GM23338 (cell line): Measurements from ENCODE around the gene FBLN5. TPM values are rescaled to one million over a fixed set of nuclear protein-coding genes. Genes with fewer than 3 reads are reported as not detected.

ENCODE experiments used
- ATAC-seq: fragments of 200-7000 bp; cut with Tn5 transposase; 3 replicates; pipeline ENCODE4 v1.9.1; 2020
- DNase-seq: peaks from one replicate; pipeline ENCODE4 v3.0.0-alpha.2; 2015; ENCODE audit warnings: low spot score
- H2AFZ ChIP-seq: fragments of 200-600 bp; sonication (generic); 2 replicates; pipeline ENCODE4 v1.8.0; 2016; ENCODE audit warnings: antibody characterized with exemption, mild to moderate bottlenecking, moderate library complexity
- H3F3A ChIP-seq: fragments of 200-600 bp; sonication (generic); replicated peaks from 2 replicates; pipeline ENCODE4 v1.8.0; 2017; ENCODE audit warnings: antibody characterized with exemption, mixed run types, low read depth
- H3K27ac ChIP-seq: fragments of 200-600 bp; sonication (generic); 2 replicates; pipeline ENCODE4 v1.6.1; 2016; ENCODE audit warnings: low read depth
- H3K27me3 ChIP-seq: fragments of 200-600 bp; sonication (generic); 2 replicates; pipeline ENCODE4 v1.8.0; 2016; ENCODE audit warnings: mild to moderate bottlenecking, mixed run types, moderate library complexity; ENCODE audit not compliant: insufficient read depth
- H3K36me3 ChIP-seq: fragments of 200-600 bp; sonication (generic); 2 replicates; pipeline ENCODE4 v1.8.0; 2016; ENCODE audit warnings: mild to moderate bottlenecking; ENCODE audit not compliant: insufficient read depth
- H3K4me1 ChIP-seq: fragments of 200-600 bp; sonication (generic); 2 replicates; pipeline ENCODE4 v1.8.0; 2016; ENCODE audit warnings: mild to moderate bottlenecking, moderate library complexity; ENCODE audit not compliant: insufficient read depth
- H3K4me2 ChIP-seq: fragments of 200-600 bp; sonication (generic); 2 replicates; pipeline ENCODE4 v1.7.1; 2017; ENCODE audit warnings: mixed run types
- H3K4me3 ChIP-seq: fragments of 200-600 bp; sonication (generic); 2 replicates; pipeline ENCODE4 v1.6.1; 2016; ENCODE audit warnings: mixed run types
- H3K79me2 ChIP-seq: fragments of 200-600 bp; sonication (generic); replicated peaks from 2 replicates; pipeline ENCODE4 v1.8.0; 2017; ENCODE audit warnings: mild to moderate bottlenecking; ENCODE audit not compliant: insufficient read depth
- H3K9me2 ChIP-seq: fragments of 200-600 bp; sonication (generic); 2 replicates; pipeline ENCODE4 v1.8.0; 2017; ENCODE audit not compliant: insufficient read depth
- H4K20me1 ChIP-seq: fragments of 200-600 bp; sonication (generic); replicated peaks from 2 replicates; pipeline ENCODE4 v1.8.0; 2017; ENCODE audit warnings: mild to moderate bottlenecking; ENCODE audit not compliant: insufficient read depth
- H3K27ac Mint-ChIP-seq: 2 replicates; pipeline ENCODE4 v1.8.0; 2020; ENCODE audit warnings: inconsistent platforms, mild to moderate bottlenecking, moderate library complexity, mixed read lengths
- H3K27me3 Mint-ChIP-seq: 3 replicates; pipeline ENCODE4 v1.8.0; 2022; ENCODE audit warnings: low read depth, mild to moderate bottlenecking, moderate library complexity, mixed read lengths, inconsistent platforms; ENCODE audit not compliant: insufficient read depth, poor library complexity
- H3K36me3 Mint-ChIP-seq: 3 replicates; pipeline ENCODE4 v1.8.0; 2021; ENCODE audit warnings: low read depth, mild to moderate bottlenecking, inconsistent platforms, moderate library complexity, mixed read lengths
- H3K4me1 Mint-ChIP-seq: 3 replicates; pipeline ENCODE4 v1.8.0; 2020; ENCODE audit warnings: mild to moderate bottlenecking, inconsistent platforms, mixed read lengths
- H3K4me3 Mint-ChIP-seq: 3 replicates; pipeline ENCODE4 v1.8.0; 2021; ENCODE audit warnings: moderate library complexity, mild to moderate bottlenecking, inconsistent platforms, mixed read lengths
- H3K9me3 Mint-ChIP-seq: 3 replicates; pipeline ENCODE4 v1.8.0; 2020; ENCODE audit warnings: moderate library complexity, mild to moderate bottlenecking, inconsistent platforms, mixed read lengths
- CREB1 ChIP-seq: fragments of 250-450 bp; sonication (Bioruptor Pico); IDR thresholded peaks from 2 replicates; pipeline ENCODE4 v1.5.0; 2020; ENCODE audit warnings: low read depth, mild to moderate bottlenecking, moderate library complexity
- ETS1 ChIP-seq: IDR thresholded peaks from 2 replicates; pipeline ENCODE4 v1.6.1; 2016; ENCODE audit warnings: antibody characterized with exemption
- EZH2 ChIP-seq: fragments of 200-600 bp; sonication (generic); IDR thresholded peaks from one replicate; pipeline ENCODE4 v1.8.0; 2017; ENCODE audit warnings: antibody characterized with exemption, mild to moderate bottlenecking, low read depth; ENCODE audit not compliant: unreplicated experiment
- EZH2phosphoT487 ChIP-seq: fragments of 200-600 bp; sonication (generic); IDR thresholded peaks from one replicate; pipeline ENCODE4 v1.8.1; 2018; ENCODE audit warnings: antibody characterized with exemption; ENCODE audit not compliant: unreplicated experiment
- JUNB ChIP-seq: IDR thresholded peaks from one replicate; pipeline ENCODE4 v1.6.1; 2016; ENCODE audit warnings: antibody characterized with exemption; ENCODE audit not compliant: unreplicated experiment
- NANOG ChIP-seq: IDR thresholded peaks from 2 replicates; pipeline ENCODE4 v1.6.1; 2016; ENCODE audit warnings: antibody characterized with exemption, borderline replicate concordance
- POLR2AphosphoS5 ChIP-seq: IDR thresholded peaks from 2 replicates; pipeline ENCODE4 v1.6.1; 2016; ENCODE audit warnings: antibody characterized with exemption, low read depth
- REST ChIP-seq: IDR thresholded peaks from one replicate; pipeline ENCODE4 v1.6.1; 2018; ENCODE audit warnings: antibody characterized with exemption; ENCODE audit not compliant: unreplicated experiment
- STAT1 ChIP-seq: IDR thresholded peaks from one replicate; pipeline ENCODE4 v1.6.1; 2016; ENCODE audit warnings: antibody characterized with exemption; ENCODE audit not compliant: unreplicated experiment
- ZNF114 ChIP-seq: fragments of 250-450 bp; sonication (Bioruptor Pico); IDR thresholded peaks from 2 replicates; pipeline ENCODE4 v1.5.0; 2020; ENCODE audit warnings: mild to moderate bottlenecking, moderate library complexity
- ZNF331 ChIP-seq: fragments of 250-450 bp; sonication (Bioruptor Pico); IDR thresholded peaks from 2 replicates; pipeline ENCODE4 v1.5.0; 2020; ENCODE audit warnings: low read depth, mild to moderate bottlenecking, moderate library complexity
- ZNF462 ChIP-seq: fragments of 250-450 bp; sonication (Bioruptor Pico); IDR thresholded peaks from 2 replicates; pipeline ENCODE4 v1.5.0; 2020; ENCODE audit warnings: mild to moderate bottlenecking, moderate library complexity
- polyA plus RNA-seq: library from polyadenylated mRNA; unstranded; fragments of >200 nt; fragmentation: Nextera tagmentation; extraction: Ambion mirVana; gene quantifications from 2 replicates; pipeline ENCODE4 v1.2.1, GENCODE V29; 2016
- total RNA-seq: library from RNA; depleted of rRNA; stranded (reverse); fragments of >200 nt; shearing (Covaris generic); gene quantifications from 2 replicates; pipeline ENCODE4 v1.2.3, GENCODE V29; 2014
- TF ChIP-seq, protein P1 (sequence below), 2 experiments: fragments of 200-600 bp in 1 of 2; sonication (generic) in 1 of 2; conservative IDR thresholded peaks; 2 replicates each; pipeline versions ENCODE4 v1.5.1 to v1.6.1; 2016 to 2017; ENCODE audit warnings: antibody characterized with exemption in 2 of 2, low read depth in 2 of 2, mild to moderate bottlenecking in 2 of 2, moderate library complexity in 1 of 2

FBLN5 gene
- total and polyA plus RNA-seq, 2 experiments from 2014 or later: 4.3 to 4.9 TPM

- Histone ChIP-seq H3F3A (no peaks in the 10 kb centered on the region), H3K79me2 (no peaks in the 10 kb centered on the region), H4K20me1 (no peaks in the 10 kb centered on the region), H3K4me3 (no peak overlapping the region), H3K9me2 (no peaks in the 10 kb centered on the region), H3K4me2 (no peak overlapping the region), H3K27me3 (no peaks in the 10 kb centered on the region), H2AFZ (no peak overlapping the region), H3K4me1 (no peaks in the 10 kb centered on the region), H3K36me3 (no peaks in the 10 kb centered on the region), H3K27ac (no peak overlapping the region)
- no peaks in the 10 kb centered on the region for H3K4me1 Mint-ChIP-seq
- TF ChIP-seq STAT1: no peak
- TF ChIP-seq, protein P1, sequence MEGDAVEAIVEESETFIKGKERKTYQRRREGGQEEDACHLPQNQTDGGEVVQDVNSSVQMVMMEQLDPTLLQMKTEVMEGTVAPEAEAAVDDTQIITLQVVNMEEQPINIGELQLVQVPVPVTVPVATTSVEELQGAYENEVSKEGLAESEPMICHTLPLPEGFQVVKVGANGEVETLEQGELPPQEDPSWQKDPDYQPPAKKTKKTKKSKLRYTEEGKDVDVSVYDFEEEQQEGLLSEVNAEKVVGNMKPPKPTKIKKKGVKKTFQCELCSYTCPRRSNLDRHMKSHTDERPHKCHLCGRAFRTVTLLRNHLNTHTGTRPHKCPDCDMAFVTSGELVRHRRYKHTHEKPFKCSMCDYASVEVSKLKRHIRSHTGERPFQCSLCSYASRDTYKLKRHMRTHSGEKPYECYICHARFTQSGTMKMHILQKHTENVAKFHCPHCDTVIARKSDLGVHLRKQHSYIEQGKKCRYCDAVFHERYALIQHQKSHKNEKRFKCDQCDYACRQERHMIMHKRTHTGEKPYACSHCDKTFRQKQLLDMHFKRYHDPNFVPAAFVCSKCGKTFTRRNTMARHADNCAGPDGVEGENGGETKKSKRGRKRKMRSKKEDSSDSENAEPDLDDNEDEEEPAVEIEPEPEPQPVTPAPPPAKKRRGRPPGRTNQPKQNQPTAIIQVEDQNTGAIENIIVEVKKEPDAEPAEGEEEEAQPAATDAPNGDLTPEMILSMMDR (conservative IDR thresholded peaks at IDR 0.05; ENCODE audit: low read depth in 2 of 2): no peak
- TF ChIP-seq EZH2phosphoT487: no peak
- TF ChIP-seq JUNB: no peak
- TF ChIP-seq CREB1: no peak
- no peak for TF ChIP-seq ETS1
- TF ChIP-seq REST: no peak
- TF ChIP-seq POLR2AphosphoS5: no peak
- no peak for TF ChIP-seq ZNF462 (CRISPR knock-in tag)
- no peak for TF ChIP-seq ZNF331 (CRISPR knock-in tag)
- TF ChIP-seq NANOG: no peak
- no peak for TF ChIP-seq EZH2
- TF ChIP-seq ZNF114 (CRISPR knock-in tag): no peak
- H3K27me3 Mint-ChIP-seq: no peaks in the 10 kb centered on the region
- ATAC-seq: no peak
- H3K36me3 Mint-ChIP-seq: no peaks in the 10 kb centered on the region
- no peak for DNase-seq
- H3K4me3 Mint-ChIP-seq: no peak overlapping the region
- no peak overlapping the region for H3K27ac Mint-ChIP-seq
- no peaks in the 10 kb centered on the region for H3K9me3 Mint-ChIP-seq
Measured at GRCh38 chr14:91882776-91883175, 64.7 kb downstream of the FBLN5 start.
